DOHH2 (cell line): ENCODE data around the gene ZBTB39.

Experiments used
- H3F3A ChIP-seq: fragments of 200-600 bp; sonication (generic), shearing (Covaris generic); 2 replicates; pipeline ENCODE4 v1.6.0; 2016; ENCODE audit warnings: antibody characterized with exemption, mild to moderate bottlenecking; ENCODE audit not compliant: control insufficient read depth, insufficient read depth
- H3K27ac ChIP-seq: fragments of 200-600 bp; sonication (generic); 2 replicates; pipeline ENCODE4 v1.5.1; 2014; ENCODE audit warnings: low read depth, mild to moderate bottlenecking, low read length, moderate library complexity
- H3K27me3 ChIP-seq: fragments of 200-600 bp; sonication (generic); 2 replicates; pipeline ENCODE4 v1.6.1; 2014; ENCODE audit warnings: mild to moderate bottlenecking, low read length, mixed read lengths; ENCODE audit not compliant: control insufficient read depth
- H3K36me3 ChIP-seq: fragments of 200-600 bp; sonication (generic); 2 replicates; pipeline ENCODE4 v1.6.1; 2014; ENCODE audit warnings: mild to moderate bottlenecking, low read length, moderate library complexity, mixed read lengths; ENCODE audit not compliant: control insufficient read depth
- H3K4me1 ChIP-seq: fragments of 200-600 bp; sonication (generic); 2 replicates; pipeline ENCODE4 v1.6.1; 2014; ENCODE audit warnings: mild to moderate bottlenecking, low read length, mixed read lengths; ENCODE audit not compliant: control insufficient read depth
- H3K4me2 ChIP-seq: fragments of 200-600 bp; sonication (generic); 2 replicates; pipeline ENCODE4 v1.6.0; 2014; ENCODE audit warnings: mild to moderate bottlenecking, low read length, moderate library complexity
- H3K4me3 ChIP-seq: fragments of 200-600 bp; sonication (generic); 2 replicates; pipeline ENCODE4 v1.5.1; 2014; ENCODE audit warnings: mild to moderate bottlenecking, low read length, mixed read lengths
- H3K79me2 ChIP-seq: fragments of 200-600 bp; sonication (generic); 2 replicates; pipeline ENCODE4 v1.6.1; 2014; ENCODE audit warnings: mild to moderate bottlenecking, low read length, mixed read lengths; ENCODE audit not compliant: control insufficient read depth
- H3K9me2 ChIP-seq: fragments of 200-600 bp; sonication (generic); replicated peaks from 2 replicates; pipeline ENCODE4 v1.6.1; 2014; ENCODE audit warnings: mild to moderate bottlenecking, low read length, mixed read lengths; ENCODE audit not compliant: control insufficient read depth
- H3K9me3 ChIP-seq: fragments of 200-600 bp; sonication (generic); 2 replicates; pipeline ENCODE4 v1.6.1; 2014; ENCODE audit warnings: antibody characterized with exemption, low read length, mixed read lengths; ENCODE audit not compliant: control insufficient read depth, insufficient read depth
- H4K20me1 ChIP-seq: fragments of 200-600 bp; sonication (generic); 2 replicates; pipeline ENCODE4 v1.6.0; 2014; ENCODE audit warnings: low read depth, mild to moderate bottlenecking, antibody characterized with exemption, low read length, moderate library complexity; ENCODE audit not compliant: control insufficient read depth, insufficient read depth
- CTCF ChIP-seq: fragments of 200-600 bp; sonication (generic); IDR thresholded peaks from one replicate; pipeline ENCODE4 v1.5.1; 2014; ENCODE audit warnings: antibody characterized with exemption, mild to moderate bottlenecking, low read depth, low read length; ENCODE audit not compliant: poor library complexity, severe bottlenecking
- EZH2phosphoT487 ChIP-seq: fragments of 200-600 bp; sonication (generic); IDR thresholded peaks from 2 replicates; pipeline ENCODE4 v1.6.1; 2017; ENCODE audit warnings: borderline replicate concordance, mild to moderate bottlenecking, antibody characterized with exemption, low read length, moderate library complexity, mixed read lengths

ZBTB39 gene

GRCh38 chr12:57042695-57043094 is 36.3 kb upstream of the ZBTB39 start:
- Histone ChIP-seq H3K4me1 (peaks cover 10% of the 10 kb centered on the region), H3K9me2 (no peaks in the 10 kb centered on the region), H3K27ac (no peak overlapping the region), H3F3A (no peaks in the 10 kb centered on the region), H3K4me3 (no peak overlapping the region), H4K20me1 (no peaks in the 10 kb centered on the region), H3K4me2 (no peak overlapping the region), H3K79me2 (no peaks in the 10 kb centered on the region), H3K27me3 (peaks cover 36% of the 10 kb centered on the region), H3K36me3 (no peaks in the 10 kb centered on the region), H3K9me3 (no peaks in the 10 kb centered on the region)
- TF ChIP-seq CTCF (no peak), EZH2phosphoT487 (no peak)

GRCh38 chr12:57040750-57041149 is 34.4 kb upstream of the ZBTB39 start:
- no peaks in the 10 kb centered on the region for H3K9me2 ChIP-seq
- no peaks in the 10 kb centered on the region for H3K9me3 ChIP-seq
- no peak overlapping the region for H3K4me2 ChIP-seq
- H3K27me3 ChIP-seq, result peaks cover 24% of the 10 kb centered on the region; the same call in 1 of the 2 replicates
- no peak overlapping the region for H3K4me3 ChIP-seq
- no peaks in the 10 kb centered on the region for H3K4me1 ChIP-seq
- H4K20me1 ChIP-seq, result no peaks in the 10 kb centered on the region
- H3K27ac ChIP-seq, result no peak overlapping the region
- no peaks in the 10 kb centered on the region for H3F3A ChIP-seq
- TF ChIP-seq EZH2phosphoT487, result no peak
- no peak for TF ChIP-seq CTCF
- H3K79me2 ChIP-seq, result no peaks in the 10 kb centered on the region
- H3K36me3 ChIP-seq, result no peaks in the 10 kb centered on the region

GRCh38 chr12:57040211-57040610 is 33.9 kb upstream of the ZBTB39 start:
- no peaks in the 10 kb centered on the region for H3K4me1 ChIP-seq
- no peaks in the 10 kb centered on the region for H4K20me1 ChIP-seq
- H3K4me2 ChIP-seq, result no peak overlapping the region
- no peaks in the 10 kb centered on the region for H3K9me3 ChIP-seq
- no peaks in the 10 kb centered on the region for H3K79me2 ChIP-seq
- no peaks in the 10 kb centered on the region for H3K36me3 ChIP-seq
- H3K9me2 ChIP-seq, result no peaks in the 10 kb centered on the region
- TF ChIP-seq EZH2phosphoT487 (no peak), CTCF (no peak)
- no peak overlapping the region for H3K4me3 ChIP-seq
- peaks cover 24% of the 10 kb centered on the region; the same call in 1 of the 2 replicates for H3K27me3 ChIP-seq
- no peaks in the 10 kb centered on the region for H3F3A ChIP-seq
- no peak overlapping the region for H3K27ac ChIP-seq
